ENCODE measurements around the gene VCAN.
A peak's percentile ranks its signal among the peaks of the same experiment; 100 is the strongest.

DNA sequence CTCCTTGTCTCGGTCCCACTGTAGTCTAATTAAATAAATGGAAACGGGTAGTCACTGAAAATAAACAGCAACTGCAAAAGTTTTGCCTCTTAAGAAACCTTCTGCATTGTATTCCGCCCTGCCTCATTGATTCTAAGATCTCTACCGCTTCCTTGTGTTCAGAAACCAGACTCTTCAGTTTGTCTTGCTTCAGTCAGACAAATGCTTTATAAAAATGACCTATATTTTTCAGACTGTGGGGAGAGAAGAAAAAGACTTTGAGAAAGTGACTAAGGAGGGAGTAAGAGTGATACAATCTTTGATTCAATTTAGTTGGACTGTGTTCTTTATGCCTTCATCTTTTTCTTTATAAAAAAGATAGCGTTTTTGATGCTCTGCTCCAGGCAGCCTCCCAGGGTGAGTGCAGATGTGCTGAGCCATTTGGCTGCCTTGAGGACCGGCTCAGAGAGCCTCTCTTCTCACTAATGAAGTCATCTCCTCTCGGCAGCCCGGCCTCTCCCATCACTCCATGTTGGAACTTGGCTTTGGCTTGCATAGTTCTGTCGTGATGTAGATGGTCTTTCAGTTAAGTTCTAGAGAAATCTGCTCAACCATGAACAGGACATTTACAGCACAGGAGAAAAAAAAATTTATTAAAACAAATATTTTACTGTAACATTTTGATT is 4.0 kb upstream of the VCAN start:
- TF ChIP-seq, protein P1, sequence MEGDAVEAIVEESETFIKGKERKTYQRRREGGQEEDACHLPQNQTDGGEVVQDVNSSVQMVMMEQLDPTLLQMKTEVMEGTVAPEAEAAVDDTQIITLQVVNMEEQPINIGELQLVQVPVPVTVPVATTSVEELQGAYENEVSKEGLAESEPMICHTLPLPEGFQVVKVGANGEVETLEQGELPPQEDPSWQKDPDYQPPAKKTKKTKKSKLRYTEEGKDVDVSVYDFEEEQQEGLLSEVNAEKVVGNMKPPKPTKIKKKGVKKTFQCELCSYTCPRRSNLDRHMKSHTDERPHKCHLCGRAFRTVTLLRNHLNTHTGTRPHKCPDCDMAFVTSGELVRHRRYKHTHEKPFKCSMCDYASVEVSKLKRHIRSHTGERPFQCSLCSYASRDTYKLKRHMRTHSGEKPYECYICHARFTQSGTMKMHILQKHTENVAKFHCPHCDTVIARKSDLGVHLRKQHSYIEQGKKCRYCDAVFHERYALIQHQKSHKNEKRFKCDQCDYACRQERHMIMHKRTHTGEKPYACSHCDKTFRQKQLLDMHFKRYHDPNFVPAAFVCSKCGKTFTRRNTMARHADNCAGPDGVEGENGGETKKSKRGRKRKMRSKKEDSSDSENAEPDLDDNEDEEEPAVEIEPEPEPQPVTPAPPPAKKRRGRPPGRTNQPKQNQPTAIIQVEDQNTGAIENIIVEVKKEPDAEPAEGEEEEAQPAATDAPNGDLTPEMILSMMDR (IDR thresholded peaks at IDR 0.05), result peak in 1 of 3 donors; percentile 12
- TF ChIP-seq POLR2A (IDR thresholded peaks at IDR 0.05), result no peak
